ENCODE measurements around the gene SFRP2. TPM values are rescaled to one million over a fixed set of nuclear protein-coding genes. Genes with fewer than 3 reads are reported as not detected.

SFRP2 gene
- total RNA-seq, 1 donor, result not detected

DNA sequence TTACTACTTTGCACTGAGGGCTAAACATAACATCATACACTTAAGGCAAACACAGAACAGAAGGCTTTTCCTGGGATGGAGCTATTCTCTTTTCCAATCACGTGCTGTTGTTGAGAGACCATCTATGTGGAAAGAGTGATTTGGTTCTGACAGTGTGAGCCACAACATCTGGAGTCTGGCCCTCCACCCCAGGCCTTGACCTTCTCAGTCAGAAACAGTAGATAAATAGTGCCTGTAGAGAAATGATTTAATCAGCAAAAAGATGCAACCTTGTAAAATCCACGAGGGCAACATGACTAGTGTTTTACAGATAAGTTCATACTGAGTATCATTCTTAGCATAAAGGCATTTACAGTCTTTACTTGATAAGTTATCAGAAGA lies 10.8 kb upstream of the SFRP2 start:
- peak; percentile 13 for DNase-seq (ENCODE audit: low read depth)
- TF ChIP-seq, protein P1, sequence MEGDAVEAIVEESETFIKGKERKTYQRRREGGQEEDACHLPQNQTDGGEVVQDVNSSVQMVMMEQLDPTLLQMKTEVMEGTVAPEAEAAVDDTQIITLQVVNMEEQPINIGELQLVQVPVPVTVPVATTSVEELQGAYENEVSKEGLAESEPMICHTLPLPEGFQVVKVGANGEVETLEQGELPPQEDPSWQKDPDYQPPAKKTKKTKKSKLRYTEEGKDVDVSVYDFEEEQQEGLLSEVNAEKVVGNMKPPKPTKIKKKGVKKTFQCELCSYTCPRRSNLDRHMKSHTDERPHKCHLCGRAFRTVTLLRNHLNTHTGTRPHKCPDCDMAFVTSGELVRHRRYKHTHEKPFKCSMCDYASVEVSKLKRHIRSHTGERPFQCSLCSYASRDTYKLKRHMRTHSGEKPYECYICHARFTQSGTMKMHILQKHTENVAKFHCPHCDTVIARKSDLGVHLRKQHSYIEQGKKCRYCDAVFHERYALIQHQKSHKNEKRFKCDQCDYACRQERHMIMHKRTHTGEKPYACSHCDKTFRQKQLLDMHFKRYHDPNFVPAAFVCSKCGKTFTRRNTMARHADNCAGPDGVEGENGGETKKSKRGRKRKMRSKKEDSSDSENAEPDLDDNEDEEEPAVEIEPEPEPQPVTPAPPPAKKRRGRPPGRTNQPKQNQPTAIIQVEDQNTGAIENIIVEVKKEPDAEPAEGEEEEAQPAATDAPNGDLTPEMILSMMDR (IDR thresholded peaks at IDR 0.05; ENCODE audit: insufficient read depth, low read depth, low read length), result no peak
- H3K4me3 ChIP-seq (ENCODE audit: low read depth, low read length), result no peak overlapping the region

DNA sequence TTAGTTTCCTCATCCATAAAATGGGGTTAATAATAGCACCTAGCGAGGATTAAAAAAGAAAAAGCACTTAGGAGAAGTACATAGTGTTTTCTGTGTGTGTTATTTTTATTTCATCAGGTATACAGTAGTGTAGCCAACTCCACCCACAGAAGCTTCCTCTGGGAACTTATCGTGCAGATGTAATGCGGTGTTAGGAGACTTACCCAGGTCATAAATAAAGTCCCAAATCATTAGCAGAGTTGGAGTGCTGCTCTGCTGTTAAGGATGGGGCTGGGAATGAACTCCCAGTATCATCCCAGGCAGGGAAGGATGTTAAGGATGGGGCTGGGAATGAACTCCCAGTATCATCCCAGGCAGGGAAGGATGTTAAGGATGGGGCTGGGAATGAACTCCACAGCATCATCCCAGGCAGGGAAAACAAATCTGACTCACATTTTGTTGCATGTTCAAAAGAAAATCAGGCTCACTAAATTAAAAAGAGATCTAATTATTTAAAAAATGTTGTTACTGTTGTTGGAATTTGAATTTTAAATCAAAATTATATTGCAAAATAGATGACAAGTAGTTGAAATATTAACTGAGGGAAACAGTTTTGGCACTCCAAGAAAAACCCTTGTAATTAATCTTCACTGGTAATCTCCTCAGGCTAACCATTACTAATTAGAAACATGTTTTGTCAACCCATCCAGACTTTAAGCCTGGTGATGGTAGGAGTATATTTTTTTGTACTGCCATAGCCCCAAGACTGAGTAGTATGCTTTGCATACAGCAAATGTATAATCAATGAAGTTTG lies 10.2 kb upstream of the SFRP2 start:
- H3K4me3 ChIP-seq (ENCODE audit: low read depth, low read length), result no peak overlapping the region
- DNase-seq (ENCODE audit: low read depth), result no peak
- TF ChIP-seq, protein P1 (IDR thresholded peaks at IDR 0.05; ENCODE audit: insufficient read depth, low read depth, low read length), result no peak

DNA sequence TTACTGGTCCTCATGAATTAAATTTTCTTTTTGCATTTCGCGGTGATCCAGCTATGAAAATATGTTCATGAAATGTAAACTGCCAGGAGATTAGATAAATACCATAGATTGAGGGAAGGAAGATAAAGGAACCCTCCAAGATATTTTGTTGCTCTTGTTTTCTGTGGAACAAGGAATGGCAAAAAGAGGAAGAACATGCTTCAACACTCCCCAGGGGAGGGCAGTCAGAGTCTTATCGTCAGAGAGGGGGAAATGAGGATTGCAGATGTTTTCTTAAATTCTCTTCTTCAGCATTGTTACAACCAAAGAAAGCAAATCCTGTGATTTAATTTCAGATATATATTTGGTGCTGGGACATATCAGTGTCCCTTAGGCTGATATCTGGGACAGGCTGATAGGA lies 9.5 kb upstream of the SFRP2 start:
- DNase-seq (ENCODE audit: low read depth), result no peak
- no peak overlapping the region for H3K4me3 ChIP-seq (ENCODE audit: low read depth, low read length)
- TF ChIP-seq, protein P1 (IDR thresholded peaks at IDR 0.05; ENCODE audit: insufficient read depth, low read depth, low read length), result no peak

DNA sequence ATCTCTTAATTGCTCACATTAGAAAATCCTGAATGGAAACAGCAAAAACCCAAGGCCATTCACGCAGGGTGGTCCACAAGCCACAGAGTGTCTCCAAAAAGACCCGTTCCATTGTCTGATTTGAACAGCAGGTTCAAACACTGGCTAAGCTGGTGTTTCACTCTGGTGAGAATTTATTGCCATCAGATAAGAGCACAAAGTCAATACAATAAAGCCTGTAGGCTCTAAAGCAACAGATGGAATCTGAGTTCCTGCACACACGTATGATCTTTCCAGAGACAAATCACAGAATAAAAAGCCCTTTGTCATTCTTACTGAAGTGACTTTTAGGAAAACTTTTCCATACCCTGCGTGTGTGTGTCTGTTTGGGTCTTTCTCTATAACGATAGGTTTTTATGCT lies 5.1 kb upstream of the SFRP2 start:
- TF ChIP-seq, protein P1 (IDR thresholded peaks at IDR 0.05; ENCODE audit: insufficient read depth, low read depth, low read length), result no peak
- no peak overlapping the region for H3K4me3 ChIP-seq (ENCODE audit: low read depth, low read length)
- no peak for DNase-seq (ENCODE audit: low read depth)

GRCh38 chr4:153792618-153793247 lies 3.9 kb upstream of the SFRP2 start:
- H3K4me3 ChIP-seq (ENCODE audit: low read depth, low read length), result peak overlapping the region; percentile 15

GRCh38 chr4:153791746-153792617 lies 3.1 kb upstream of the SFRP2 start:
- H3K4me3 ChIP-seq (ENCODE audit: low read depth, low read length), result peak overlapping the region; percentile 15
- TF ChIP-seq, protein P1 (IDR thresholded peaks at IDR 0.05; ENCODE audit: insufficient read depth, low read depth, low read length), result peak; percentile 49
- DNase-seq (ENCODE audit: low read depth), result peak; percentile 60

More at GRCh38 chr4:153792618-153793247, 3.9 kb upstream of the SFRP2 start:
- TF ChIP-seq, protein P1 (IDR thresholded peaks at IDR 0.05; ENCODE audit: insufficient read depth, low read depth, low read length), result no peak
- DNase-seq (ENCODE audit: low read depth), result no peak
